ENCODE measurements around the gene PCDHA1. TPM values are rescaled to one million over a fixed set of nuclear protein-coding genes. Genes with fewer than 3 reads are reported as not detected.
A peak's percentile ranks its signal among the peaks of the same experiment; 100 is the strongest.

The PCDHA1 gene
- total RNA-seq, 1 donor from 2014 or later: not detected

GRCh38 chr5:140973550-140973949 is 187.6 kb downstream of the PCDHA1 start:
- no peak for TF ChIP-seq CTCF (conservative IDR thresholded peaks at IDR 0.05)
- no peaks in the 10 kb centered on the region for H3K27me3 Mint-ChIP-seq
- DNase-seq (ENCODE audit: extremely low spot score, unreplicated experiment): no peak
- no peak overlapping the region for H3K27ac Mint-ChIP-seq
- peaks cover 15% of the 10 kb centered on the region for H3K4me1 Mint-ChIP-seq (ENCODE audit: unreplicated experiment)
- H3K9me3 Mint-ChIP-seq: no peaks in the 10 kb centered on the region
- H3K36me3 Mint-ChIP-seq: no peaks in the 10 kb centered on the region
- no peak overlapping the region for H3K4me3 Mint-ChIP-seq

GRCh38 chr5:140977003-140977402 is 191.1 kb downstream of the PCDHA1 start:
- no peaks in the 10 kb centered on the region for H3K9me3 Mint-ChIP-seq
- no peak for TF ChIP-seq CTCF (conservative IDR thresholded peaks at IDR 0.05)
- H3K36me3 Mint-ChIP-seq: no peaks in the 10 kb centered on the region
- peak overlapping the region; percentile 66 for H3K4me3 Mint-ChIP-seq
- peak overlapping the region; percentile 62 for H3K27ac Mint-ChIP-seq
- peaks cover 15% of the 10 kb centered on the region for H3K4me1 Mint-ChIP-seq (ENCODE audit: unreplicated experiment)
- no peak for DNase-seq (ENCODE audit: extremely low spot score, unreplicated experiment)
- H3K27me3 Mint-ChIP-seq: no peaks in the 10 kb centered on the region

GRCh38 chr5:140978260-140978659 is 192.3 kb downstream of the PCDHA1 start:
- H3K4me1 Mint-ChIP-seq (ENCODE audit: unreplicated experiment): peaks cover 15% of the 10 kb centered on the region
- no peak for TF ChIP-seq CTCF (conservative IDR thresholded peaks at IDR 0.05)
- H3K4me3 Mint-ChIP-seq: no peak overlapping the region
- DNase-seq (ENCODE audit: extremely low spot score, unreplicated experiment): no peak
- H3K36me3 Mint-ChIP-seq: peaks cover 4% of the 10 kb centered on the region
- no peaks in the 10 kb centered on the region for H3K27me3 Mint-ChIP-seq
- H3K27ac Mint-ChIP-seq: peak overlapping the region; percentile 62
- no peaks in the 10 kb centered on the region for H3K9me3 Mint-ChIP-seq

GRCh38 chr5:140978983-140979382 is 193.0 kb downstream of the PCDHA1 start:
- H3K36me3 Mint-ChIP-seq: peaks cover 4% of the 10 kb centered on the region
- H3K4me1 Mint-ChIP-seq (ENCODE audit: unreplicated experiment): peaks cover 15% of the 10 kb centered on the region
- H3K4me3 Mint-ChIP-seq: no peak overlapping the region
- no peaks in the 10 kb centered on the region for H3K27me3 Mint-ChIP-seq
- H3K9me3 Mint-ChIP-seq: no peaks in the 10 kb centered on the region
- no peak for DNase-seq (ENCODE audit: extremely low spot score, unreplicated experiment)
- TF ChIP-seq CTCF (conservative IDR thresholded peaks at IDR 0.05): no peak
- peak overlapping the region; percentile 62 for H3K27ac Mint-ChIP-seq

- H3K27me3 Mint-ChIP-seq: no peaks in the 10 kb centered on the region
- H3K4me3 Mint-ChIP-seq: no peak overlapping the region
- H3K36me3 Mint-ChIP-seq: peaks cover 4% of the 10 kb centered on the region
- peaks cover 25% of the 10 kb centered on the region for H3K4me1 Mint-ChIP-seq (ENCODE audit: unreplicated experiment)
- DNase-seq (ENCODE audit: extremely low spot score, unreplicated experiment): no peak
- H3K9me3 Mint-ChIP-seq: no peaks in the 10 kb centered on the region
- H3K27ac Mint-ChIP-seq: no peak overlapping the region
- TF ChIP-seq CTCF (conservative IDR thresholded peaks at IDR 0.05): no peak
Observed at GRCh38 chr5:140982083-140982716, 196.3 kb downstream of the PCDHA1 start.

Data from type B pancreatic cell (in vitro differentiated cells).